MM.1S (cell line): Measurements from ENCODE around the gene TAF6.

Source experiments
- EZH2 ChIP-seq: fragments of 300-600 bp; sonication (generic); optimal IDR thresholded peaks from 2 replicates; pipeline ENCODE3; 2017; ENCODE audit warnings: low read depth, mild to moderate bottlenecking, antibody characterized with exemption, low read length, mixed read lengths
- TF ChIP-seq, protein P1 (sequence below): fragments of 300-600 bp; sonication (generic); IDR thresholded peaks from 2 replicates; pipeline ENCODE4 v1.5.1; 2016; ENCODE audit warnings: antibody characterized with exemption, low read length, mixed read lengths

DNA sequence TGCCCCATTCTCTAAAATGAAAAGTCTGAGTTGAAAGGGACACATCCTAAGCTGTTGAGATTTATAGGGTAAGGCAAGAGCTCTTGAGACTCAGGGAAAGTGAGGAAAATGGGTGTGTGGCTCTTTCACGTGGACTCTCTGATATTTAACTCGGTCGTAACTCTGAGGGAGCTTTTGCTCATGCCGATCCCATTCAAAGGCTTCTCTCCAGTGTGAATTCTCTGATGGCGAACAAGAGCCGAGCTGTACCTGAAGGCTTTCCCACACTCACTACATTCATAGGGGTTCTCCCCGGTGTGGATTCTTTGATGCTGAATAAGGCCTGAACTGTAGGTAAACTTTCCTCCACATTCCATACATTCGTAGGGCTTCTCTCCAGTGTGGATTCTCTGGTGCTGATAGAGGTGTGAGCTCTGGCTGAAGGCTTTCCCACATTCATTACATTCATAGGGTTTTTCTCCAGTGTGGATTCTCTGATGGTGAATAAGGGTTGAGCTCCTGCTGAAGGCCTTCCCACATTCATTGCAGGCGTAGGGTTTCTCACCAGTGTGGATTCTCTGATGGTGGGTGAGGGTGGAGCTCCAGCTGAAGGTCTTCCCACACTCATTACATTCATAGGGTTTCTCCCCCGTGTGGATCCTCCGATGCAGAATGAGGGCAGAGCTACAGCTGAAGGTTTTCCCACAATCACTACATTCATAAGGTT is 48.0 kb downstream of the TAF6 start:
- TF ChIP-seq, protein P1, sequence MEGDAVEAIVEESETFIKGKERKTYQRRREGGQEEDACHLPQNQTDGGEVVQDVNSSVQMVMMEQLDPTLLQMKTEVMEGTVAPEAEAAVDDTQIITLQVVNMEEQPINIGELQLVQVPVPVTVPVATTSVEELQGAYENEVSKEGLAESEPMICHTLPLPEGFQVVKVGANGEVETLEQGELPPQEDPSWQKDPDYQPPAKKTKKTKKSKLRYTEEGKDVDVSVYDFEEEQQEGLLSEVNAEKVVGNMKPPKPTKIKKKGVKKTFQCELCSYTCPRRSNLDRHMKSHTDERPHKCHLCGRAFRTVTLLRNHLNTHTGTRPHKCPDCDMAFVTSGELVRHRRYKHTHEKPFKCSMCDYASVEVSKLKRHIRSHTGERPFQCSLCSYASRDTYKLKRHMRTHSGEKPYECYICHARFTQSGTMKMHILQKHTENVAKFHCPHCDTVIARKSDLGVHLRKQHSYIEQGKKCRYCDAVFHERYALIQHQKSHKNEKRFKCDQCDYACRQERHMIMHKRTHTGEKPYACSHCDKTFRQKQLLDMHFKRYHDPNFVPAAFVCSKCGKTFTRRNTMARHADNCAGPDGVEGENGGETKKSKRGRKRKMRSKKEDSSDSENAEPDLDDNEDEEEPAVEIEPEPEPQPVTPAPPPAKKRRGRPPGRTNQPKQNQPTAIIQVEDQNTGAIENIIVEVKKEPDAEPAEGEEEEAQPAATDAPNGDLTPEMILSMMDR: no peak
- no peak for TF ChIP-seq EZH2
